Hepatocyte (in vitro differentiated cells): ENCODE measurements around the gene FAM111A.

Source experiments
- CTCF ChIP-seq: fragments of 200-600 bp; sonication (generic); IDR thresholded peaks from 2 replicates; pipeline ENCODE4 v1.5.1; 2016; ENCODE audit warnings: antibody characterized with exemption, mild to moderate bottlenecking; ENCODE audit not compliant: poor library complexity
- EZH2 ChIP-seq: fragments of 200-600 bp; sonication (generic); IDR thresholded peaks from 2 replicates; pipeline ENCODE4 v1.6.1; 2016; ENCODE audit warnings: antibody characterized with exemption, mild to moderate bottlenecking, borderline replicate concordance
- EZH2phosphoT487 ChIP-seq: fragments of 200-600 bp; sonication (generic); IDR thresholded peaks from one replicate; pipeline ENCODE4 v1.6.1; 2018; ENCODE audit warnings: antibody characterized with exemption, mild to moderate bottlenecking, low read depth, moderate library complexity; ENCODE audit not compliant: unreplicated experiment, severe bottlenecking

DNA sequence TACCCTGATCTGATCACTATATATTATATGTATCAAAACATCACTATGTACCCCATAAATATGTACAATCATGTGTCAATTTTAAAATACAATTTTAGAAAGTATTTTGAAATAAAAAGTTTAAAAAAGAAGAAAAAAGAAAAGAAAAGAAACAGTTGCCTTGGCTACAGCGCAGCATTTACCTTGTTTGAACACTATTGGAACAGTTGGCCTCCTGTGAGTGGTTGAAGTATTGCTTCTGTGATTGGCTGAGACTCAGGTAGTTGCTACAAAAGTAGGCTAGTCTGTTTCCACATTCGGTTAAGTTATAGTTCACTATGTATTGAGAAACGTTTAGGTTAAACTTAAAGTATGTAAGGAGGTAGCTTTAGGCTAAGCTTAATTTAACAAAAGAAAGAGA is 21.4 kb downstream of the FAM111A start:
- TF ChIP-seq CTCF (no peak), EZH2phosphoT487 (no peak), EZH2 (no peak)
